Endothelial cell of umbilical vein (primary cell): ENCODE data around the gene CSH2.
"Not testable (repeated sequence)": the region's sequence is repeated elsewhere in the genome, so short reads cannot be mapped to it uniquely, and the experiment has no call there.

Source experiments
- CTCF ChIP-seq, 2 donors: IDR thresholded peaks; 1 replicate in 1 of 2; 2 replicates in 1 of 2; pipeline ENCODE4 v1.5.1; 2011; ENCODE audit warnings: low read length in 2 of 2, mild to moderate bottlenecking in 2 of 2, moderate library complexity in 2 of 2, control low read depth in 1 of 2, inconsistent platforms in 1 of 2, low read depth in 1 of 2; ENCODE audit not compliant: insufficient read depth in 1 of 2; ENCODE audit errors: extremely low read depth in 1 of 2
- MAX ChIP-seq: IDR thresholded peaks from 2 replicates; pipeline ENCODE4 v1.6.1; 2011; ENCODE audit not compliant: insufficient read depth, insufficient read length
- POLR2A ChIP-seq: IDR thresholded peaks from 2 replicates; pipeline ENCODE4 v1.6.1; 2012; ENCODE audit warnings: low read depth, mild to moderate bottlenecking, control low read depth, low read length

- not testable (repeated sequence) for TF ChIP-seq POLR2A; CTCF (IDR thresholded peaks at IDR 0.05; ENCODE audit: extremely low read depth in 1 of 2, insufficient read depth in 1 of 2, low read depth in 1 of 2, low read length in 2 of 2); MAX
Measured at GRCh38 chr17:63904796-63905195, 31.3 kb upstream of the CSH2 start.
